Measurements from ENCODE around the gene CCDC136.

The CCDC136 gene

DNA sequence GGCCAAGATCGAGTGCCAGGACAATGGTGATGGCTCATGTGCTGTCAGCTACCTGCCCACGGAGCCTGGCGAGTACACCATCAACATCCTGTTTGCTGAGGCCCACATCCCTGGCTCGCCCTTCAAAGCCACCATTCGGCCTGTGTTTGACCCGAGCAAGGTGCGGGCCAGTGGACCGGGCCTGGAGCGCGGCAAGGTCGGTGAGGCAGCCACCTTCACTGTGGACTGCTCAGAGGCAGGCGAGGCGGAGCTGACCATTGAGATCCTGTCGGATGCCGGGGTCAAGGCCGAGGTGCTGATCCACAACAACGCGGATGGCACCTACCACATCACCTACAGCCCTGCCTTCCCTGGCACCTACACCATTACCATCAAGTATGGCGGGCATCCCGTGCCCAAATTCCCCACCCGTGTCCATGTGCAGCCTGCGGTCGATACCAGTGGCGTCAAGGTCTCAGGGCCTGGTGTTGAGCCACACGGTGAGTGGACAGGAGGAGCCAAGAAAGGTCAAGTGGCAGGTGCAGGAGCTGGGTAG is 53.1 kb downstream of the CCDC136 start:
- DNase-seq (ENCODE audit: low read depth) = no peak

GRCh38 chr7:128845475-128845874 is 53.7 kb downstream of the CCDC136 start:
- DNase-seq (ENCODE audit: low read depth) = no peak

DNA sequence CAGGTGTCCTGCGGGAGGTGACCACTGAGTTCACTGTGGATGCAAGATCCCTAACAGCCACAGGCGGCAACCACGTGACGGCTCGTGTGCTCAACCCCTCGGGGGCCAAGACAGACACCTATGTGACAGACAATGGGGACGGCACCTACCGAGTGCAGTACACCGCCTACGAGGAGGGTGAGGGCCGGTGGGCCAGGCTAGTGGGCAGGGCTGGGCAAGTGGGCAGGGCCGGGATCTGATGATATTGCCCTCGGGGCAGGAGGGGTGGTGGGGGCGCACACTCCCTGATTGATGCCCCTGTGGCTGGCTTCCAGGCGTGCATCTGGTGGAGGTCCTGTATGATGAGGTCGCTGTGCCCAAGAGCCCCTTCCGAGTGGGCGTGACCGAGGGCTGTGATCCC is 54.2 kb downstream of the CCDC136 start:
- no peak for DNase-seq (ENCODE audit: low read depth)

GRCh38 chr7:128846781-128847444 is 55.1 kb downstream of the CCDC136 start:
- DNase-seq (ENCODE audit: low read depth) = no peak

DNA sequence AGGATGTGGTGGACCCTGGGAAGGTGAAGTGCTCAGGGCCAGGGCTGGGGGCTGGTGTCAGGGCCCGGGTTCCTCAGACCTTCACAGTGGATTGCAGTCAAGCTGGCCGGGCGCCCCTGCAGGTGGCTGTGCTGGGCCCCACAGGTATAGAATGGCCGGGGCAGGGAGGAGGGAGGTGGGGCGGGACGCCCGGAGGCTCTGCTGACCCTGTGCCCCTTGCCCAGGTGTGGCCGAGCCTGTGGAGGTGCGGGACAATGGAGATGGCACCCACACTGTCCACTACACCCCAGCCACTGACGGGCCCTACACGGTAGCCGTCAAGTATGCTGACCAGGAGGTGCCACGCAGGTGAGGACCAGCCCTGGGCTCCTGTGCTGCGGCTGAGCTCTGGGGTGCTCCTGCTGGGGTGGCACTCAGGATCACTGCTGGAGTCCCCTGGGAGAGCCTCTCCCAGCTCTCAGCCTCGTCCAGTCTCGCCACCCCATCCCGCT is 56.0 kb downstream of the CCDC136 start:
- DNase-seq (ENCODE audit: low read depth) = no peak

GRCh38 chr7:128848289-128849155 is 56.8 kb downstream of the CCDC136 start:
- no peak for DNase-seq (ENCODE audit: low read depth)

- DNase-seq (ENCODE audit: low read depth) = no peak
These were observed 57.4 kb downstream of the CCDC136 start for GRCh38 chr7:128849156-128849515.

DNA sequence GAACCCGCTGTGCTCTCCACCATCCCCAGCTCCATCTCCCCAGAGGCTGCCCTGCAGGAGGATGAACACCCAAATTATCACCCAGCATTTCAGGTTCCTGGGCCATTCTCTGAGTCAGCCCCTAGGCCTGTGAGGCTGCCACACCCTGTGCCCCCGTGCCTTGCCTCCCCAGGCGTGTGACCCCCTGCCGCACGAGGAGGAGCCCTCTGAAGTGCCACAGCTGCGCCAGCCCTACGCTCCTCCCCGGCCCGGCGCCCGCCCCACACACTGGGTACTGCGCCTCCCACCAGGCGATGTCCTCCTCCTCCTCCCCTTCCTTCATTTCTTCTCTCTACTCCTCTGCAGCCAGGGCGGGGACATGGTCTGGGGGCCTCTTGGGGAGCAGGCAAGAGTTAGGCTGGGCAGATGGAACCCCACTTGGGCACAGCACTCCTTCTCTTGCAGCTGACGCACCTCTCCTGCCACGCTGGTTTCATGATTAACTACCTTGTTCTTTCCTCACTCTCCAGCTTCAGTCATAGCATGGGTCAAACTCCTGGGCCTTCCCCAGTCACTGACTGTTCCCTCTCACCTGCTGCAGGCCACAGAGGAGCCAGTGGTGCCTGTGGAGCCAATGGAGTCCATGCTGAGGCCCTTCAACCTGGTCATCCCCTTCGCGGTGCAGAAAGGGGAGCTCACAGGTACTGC is 58.2 kb downstream of the CCDC136 start:
- DNase-seq (ENCODE audit: low read depth) = no peak

DNA sequence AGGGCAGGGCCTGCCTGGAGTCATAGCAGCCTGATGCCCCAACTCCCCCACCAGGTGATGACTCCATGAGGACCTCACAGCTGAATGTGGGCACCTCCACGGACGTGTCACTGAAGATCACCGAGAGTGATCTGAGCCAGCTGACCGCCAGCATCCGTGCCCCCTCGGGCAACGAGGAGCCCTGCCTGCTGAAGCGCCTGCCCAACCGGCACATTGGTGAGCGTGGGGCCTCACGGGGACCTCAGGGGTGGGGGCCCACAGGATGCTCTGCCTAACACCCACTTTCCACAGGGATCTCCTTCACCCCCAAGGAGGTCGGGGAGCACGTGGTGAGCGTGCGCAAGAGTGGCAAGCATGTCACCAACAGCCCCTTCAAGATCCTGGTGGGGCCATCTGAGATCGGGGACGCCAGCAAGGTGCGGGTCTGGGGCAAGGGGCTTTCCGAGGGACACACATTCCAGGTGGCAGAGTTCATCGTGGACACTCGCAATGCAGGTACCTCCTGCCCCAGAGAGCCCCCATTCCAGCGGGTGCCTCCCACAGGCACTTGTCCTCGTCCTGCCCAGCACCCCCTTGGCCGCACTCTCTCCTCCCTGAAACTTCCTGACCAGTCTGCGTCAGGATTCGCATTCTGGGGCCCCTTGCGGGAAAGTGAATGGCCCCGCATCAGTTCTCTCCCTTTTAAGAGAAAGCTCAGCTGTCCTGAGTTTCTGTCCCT is 60.9 kb downstream of the CCDC136 start:
- DNase-seq (ENCODE audit: low read depth) = no peak

- DNase-seq (ENCODE audit: low read depth) = no peak
These were observed 62.0 kb downstream of the CCDC136 start for GRCh38 chr7:128853799-128854198.

DNA sequence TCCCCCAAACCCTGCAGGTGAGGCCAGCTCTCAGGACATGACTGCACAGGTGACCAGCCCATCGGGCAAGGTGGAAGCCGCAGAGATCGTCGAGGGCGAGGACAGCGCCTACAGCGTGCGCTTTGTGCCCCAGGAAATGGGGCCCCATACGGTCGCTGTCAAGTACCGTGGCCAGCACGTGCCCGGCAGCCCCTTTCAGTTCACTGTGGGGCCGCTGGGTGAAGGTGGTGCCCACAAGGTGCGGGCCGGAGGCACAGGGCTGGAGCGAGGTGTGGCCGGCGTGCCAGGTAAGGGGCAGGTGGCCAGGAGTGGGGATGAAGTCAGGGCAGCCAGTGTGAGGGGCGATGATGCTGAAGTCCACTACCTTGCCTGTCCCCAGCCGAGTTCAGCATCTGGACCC is 62.6 kb downstream of the CCDC136 start:
- DNase-seq (ENCODE audit: low read depth) = no peak

DNA sequence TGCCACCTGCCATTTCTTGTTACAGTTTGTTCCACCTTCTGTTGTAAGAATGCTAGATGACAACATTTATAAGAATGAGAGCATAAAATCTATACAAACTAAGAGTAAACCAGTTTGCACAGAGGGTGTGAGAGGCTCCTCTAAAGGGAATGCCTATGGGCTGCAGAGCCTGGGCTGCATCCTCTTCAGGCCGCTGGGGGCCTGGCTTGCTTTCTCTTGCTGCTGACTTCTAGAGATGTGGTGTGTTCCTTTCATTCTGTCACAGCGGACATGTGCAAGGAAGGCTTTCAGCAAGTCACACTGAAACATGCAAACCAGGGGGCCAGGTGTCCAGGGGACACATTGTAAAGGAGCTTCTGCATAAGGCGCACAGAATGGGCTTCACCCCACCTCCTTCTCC is 63.8 kb downstream of the CCDC136 start:
- DNase-seq (ENCODE audit: low read depth) = no peak

- DNase-seq (ENCODE audit: low read depth) = no peak
These were observed 64.4 kb downstream of the CCDC136 start for GRCh38 chr7:128856001-128856718.

DNA sequence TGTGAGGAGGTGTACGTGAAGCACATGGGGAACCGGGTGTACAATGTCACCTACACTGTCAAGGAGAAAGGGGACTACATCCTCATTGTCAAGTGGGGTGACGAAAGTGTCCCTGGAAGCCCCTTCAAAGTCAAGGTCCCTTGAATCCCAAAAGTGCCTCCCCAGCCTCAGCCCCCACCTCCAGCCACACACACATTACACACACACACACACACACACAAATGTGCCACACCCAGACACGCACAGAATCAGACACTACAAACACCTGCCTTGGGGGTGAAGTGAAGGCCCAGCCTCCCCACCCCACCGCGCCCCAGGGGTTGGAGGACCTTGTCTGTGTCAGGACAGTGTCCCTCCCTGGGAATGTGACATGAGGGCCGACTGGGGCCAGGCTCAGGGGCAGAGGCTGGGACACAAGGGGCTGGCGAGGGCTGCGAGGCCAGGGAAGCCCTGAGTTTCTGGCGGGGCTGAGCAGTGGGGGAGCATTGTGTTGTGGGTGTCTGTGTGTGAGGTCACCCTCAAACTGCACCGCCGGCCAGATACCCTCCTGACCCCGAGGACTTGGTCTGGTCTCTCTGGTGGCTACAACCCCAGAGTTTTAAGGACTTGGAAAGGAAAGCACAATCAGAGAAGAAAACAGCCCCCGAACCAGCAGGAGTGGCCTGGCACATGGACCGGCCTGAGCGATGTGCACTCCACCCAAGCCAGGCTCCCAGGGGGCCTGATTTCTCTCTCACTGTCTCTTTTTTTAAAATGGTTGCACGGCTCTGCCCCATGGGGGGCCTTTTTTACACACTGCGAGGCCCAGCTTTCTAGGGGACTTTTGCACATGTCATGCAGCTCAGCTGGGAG is 66.8 kb downstream of the CCDC136 start:
- DNase-seq (ENCODE audit: low read depth) = no peak

GRCh38 chr7:128859232-128860157 is 67.7 kb downstream of the CCDC136 start:
- no peak for DNase-seq (ENCODE audit: low read depth)

DNA sequence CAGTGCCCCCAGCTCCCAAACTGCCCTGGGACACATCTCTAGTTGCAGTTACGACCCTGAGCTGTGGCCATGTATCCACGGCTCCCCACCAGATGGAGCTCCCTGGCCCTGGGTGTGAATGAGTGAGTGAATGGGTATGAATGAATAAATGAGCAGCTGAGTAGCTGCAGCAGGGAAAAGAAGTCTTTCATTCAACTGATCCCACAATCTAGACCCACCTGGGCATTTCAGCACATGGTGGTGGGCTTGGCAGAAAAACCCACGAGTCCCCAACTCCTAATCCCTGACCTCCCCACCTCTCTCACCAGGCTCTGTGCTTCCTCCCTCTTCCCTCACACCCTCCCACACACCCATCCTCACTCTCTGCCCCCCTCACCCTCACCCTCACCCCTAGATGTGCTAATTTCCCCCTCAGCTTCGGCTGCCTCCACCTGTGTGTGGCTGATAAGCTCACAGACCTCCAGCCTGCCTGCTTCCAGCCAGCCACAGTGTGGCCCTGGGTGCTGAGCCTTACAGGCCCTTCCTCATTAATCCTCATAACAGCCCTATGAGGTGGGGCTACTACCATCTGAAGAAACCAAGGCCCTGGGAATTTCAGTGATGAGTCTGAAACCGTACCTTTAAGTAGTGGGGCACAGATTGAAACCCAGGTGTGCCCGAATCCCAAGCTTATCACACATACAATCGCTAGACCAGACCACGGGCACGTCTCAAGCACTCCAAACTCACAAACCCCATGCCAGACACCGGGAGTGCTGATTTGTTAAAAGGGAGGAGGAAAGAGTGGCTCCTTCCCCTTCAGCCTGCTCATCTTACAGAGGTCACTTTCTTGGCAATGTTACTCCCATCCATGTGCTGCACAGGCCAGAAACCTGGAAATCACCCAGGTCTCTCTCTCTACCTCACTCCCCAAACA is 68.6 kb downstream of the CCDC136 start:
- no peak for DNase-seq (ENCODE audit: low read depth)

GRCh38 chr7:128861957-128862570 is 70.3 kb downstream of the CCDC136 start:
- no peak for DNase-seq (ENCODE audit: low read depth)
